ENCODE measurements around the gene ATP5PD.
A peak's percentile ranks its signal among the peaks of the same experiment; 100 is the strongest.

ATP5PD gene

GRCh38 chr17:74999523-74999922 lies 47.2 kb downstream of the ATP5PD start:
- Histone ChIP-seq H3K9ac (ENCODE audit: low read length) (no peak overlapping the region), H3K4me1 (ENCODE audit: control insufficient read depth in 1 of 2, insufficient read depth in 2 of 2, low read length in 2 of 2) (no peaks in the 10 kb centered on the region), H3K79me1 (ENCODE audit: low read length) (no peaks in the 10 kb centered on the region), H3K9me3 (ENCODE audit: insufficient read depth, low read depth, low read length) (no peaks in the 10 kb centered on the region), H3K18ac (ENCODE audit: low read length) (no peak overlapping the region), H4K91ac (ENCODE audit: low read depth, low read length) (no peak overlapping the region), H3K27me3 (ENCODE audit: insufficient read depth, low read length) (no peaks in the 10 kb centered on the region), H4K8ac (ENCODE audit: low read depth, low read length) (no peak overlapping the region), H4K12ac (ENCODE audit: low read depth, low read length) (no peak overlapping the region), H3K4me3 (ENCODE audit: low read depth, low read length) (no peak overlapping the region), H3K27ac (ENCODE audit: low read depth, low read length) (no peak overlapping the region), H2BK120ac (ENCODE audit: insufficient read depth, low read length, poor library complexity) (no peak overlapping the region), H3K4me2 (ENCODE audit: low read length) (no peak overlapping the region), H3K36me3 (ENCODE audit: control insufficient read depth in 1 of 2, insufficient read depth in 2 of 2, low read length in 2 of 2) (peaks cover 35 to 36% of the 10 kb centered on the region in 2 experiments), H2BK5ac (ENCODE audit: low read depth, low read length, poor library complexity) (no peak overlapping the region), H2AFZ (ENCODE audit: insufficient read depth, low read length, poor library complexity) (no peak overlapping the region), H3K23ac (ENCODE audit: low read length) (no peak overlapping the region), H2BK12ac (ENCODE audit: low read length) (no peak overlapping the region), H3K4ac (ENCODE audit: low read depth, low read length) (no peak overlapping the region), H3K14ac (ENCODE audit: low read length) (no peak overlapping the region), H2AK5ac (ENCODE audit: low read length) (no peak overlapping the region), H3K79me2 (ENCODE audit: control insufficient read depth, insufficient read depth, low read length, poor library complexity) (no peaks in the 10 kb centered on the region)
- DNase-seq, result no peak
- WGBS (ENCODE audit: extremely low coverage, insufficient coverage, insufficient read length), result no CpG with 5 or more reads among the region's 4 CpGs

GRCh38 chr17:74998783-74999182 lies 48.0 kb downstream of the ATP5PD start:
- no peak overlapping the region for H3K14ac ChIP-seq (ENCODE audit: low read length)
- H3K4me3 ChIP-seq (ENCODE audit: low read depth, low read length), result no peak overlapping the region
- H3K18ac ChIP-seq (ENCODE audit: low read length), result no peak overlapping the region
- H3K27ac ChIP-seq (ENCODE audit: low read depth, low read length), result no peak overlapping the region
- H2BK5ac ChIP-seq (ENCODE audit: low read depth, low read length, poor library complexity), result no peak overlapping the region
- no peak overlapping the region for H2AK5ac ChIP-seq (ENCODE audit: low read length)
- no peaks in the 10 kb centered on the region for H3K79me2 ChIP-seq (ENCODE audit: control insufficient read depth, insufficient read depth, low read length, poor library complexity)
- H3K23ac ChIP-seq (ENCODE audit: low read length), result no peak overlapping the region
- peaks cover 29 to 30% of the 10 kb centered on the region in 2 experiments for H3K36me3 ChIP-seq (ENCODE audit: control insufficient read depth in 1 of 2, insufficient read depth in 2 of 2, low read length in 2 of 2)
- no peak overlapping the region for H4K12ac ChIP-seq (ENCODE audit: low read depth, low read length)
- H2BK12ac ChIP-seq (ENCODE audit: low read length), result no peak overlapping the region
- no peak overlapping the region for H2AFZ ChIP-seq (ENCODE audit: insufficient read depth, low read length, poor library complexity)
- H3K9ac ChIP-seq (ENCODE audit: low read length), result no peak overlapping the region
- H3K4me2 ChIP-seq (ENCODE audit: low read length), result no peak overlapping the region
- H3K4ac ChIP-seq (ENCODE audit: low read depth, low read length), result no peak overlapping the region
- no peak for DNase-seq
- H3K4me1 ChIP-seq (ENCODE audit: control insufficient read depth in 1 of 2, insufficient read depth in 2 of 2, low read length in 2 of 2), result no peaks in the 10 kb centered on the region
- H3K9me3 ChIP-seq (ENCODE audit: insufficient read depth, low read depth, low read length), result no peaks in the 10 kb centered on the region
- H4K8ac ChIP-seq (ENCODE audit: low read depth, low read length), result no peak overlapping the region
- no CpG with 5 or more reads among the region's 6 CpGs for WGBS (ENCODE audit: extremely low coverage, insufficient coverage, insufficient read length)
- no peaks in the 10 kb centered on the region for H3K79me1 ChIP-seq (ENCODE audit: low read length)
- no peaks in the 10 kb centered on the region for H3K27me3 ChIP-seq (ENCODE audit: insufficient read depth, low read length)
- no peak overlapping the region for H2BK120ac ChIP-seq (ENCODE audit: insufficient read depth, low read length, poor library complexity)
- H4K91ac ChIP-seq (ENCODE audit: low read depth, low read length), result no peak overlapping the region

- H3K18ac ChIP-seq (ENCODE audit: low read length), result no peak overlapping the region
- no peak overlapping the region for H3K23ac ChIP-seq (ENCODE audit: low read length)
- no peak overlapping the region for H4K8ac ChIP-seq (ENCODE audit: low read depth, low read length)
- no peak overlapping the region for H3K14ac ChIP-seq (ENCODE audit: low read length)
- no peaks in the 10 kb centered on the region for H3K9me3 ChIP-seq (ENCODE audit: insufficient read depth, low read depth, low read length)
- no peak overlapping the region for H3K4ac ChIP-seq (ENCODE audit: low read depth, low read length)
- H4K12ac ChIP-seq (ENCODE audit: low read depth, low read length), result no peak overlapping the region
- H2AK5ac ChIP-seq (ENCODE audit: low read length), result no peak overlapping the region
- H3K27me3 ChIP-seq (ENCODE audit: insufficient read depth, low read length), result no peaks in the 10 kb centered on the region
- no peak overlapping the region for H2BK5ac ChIP-seq (ENCODE audit: low read depth, low read length, poor library complexity)
- no peak overlapping the region for H2AFZ ChIP-seq (ENCODE audit: insufficient read depth, low read length, poor library complexity)
- no peaks in the 10 kb centered on the region for H3K79me1 ChIP-seq (ENCODE audit: low read length)
- no CpG with 5 or more reads among the region's 5 CpGs for WGBS (ENCODE audit: extremely low coverage, insufficient coverage, insufficient read length)
- no peaks in the 10 kb centered on the region for H3K79me2 ChIP-seq (ENCODE audit: control insufficient read depth, insufficient read depth, low read length, poor library complexity)
- no peak for DNase-seq
- peaks cover 4 to 7% of the 10 kb centered on the region in 2 experiments for H3K36me3 ChIP-seq (ENCODE audit: control insufficient read depth in 1 of 2, insufficient read depth in 2 of 2, low read length in 2 of 2)
- no peak overlapping the region for H3K9ac ChIP-seq (ENCODE audit: low read length)
- H3K27ac ChIP-seq (ENCODE audit: low read depth, low read length), result no peak overlapping the region
- H3K4me1 ChIP-seq (ENCODE audit: control insufficient read depth in 1 of 2, insufficient read depth in 2 of 2, low read length in 2 of 2), result peaks cover 4 to 8% of the 10 kb centered on the region in 2 experiments
- no peak overlapping the region for H2BK12ac ChIP-seq (ENCODE audit: low read length)
- H4K91ac ChIP-seq (ENCODE audit: low read depth, low read length), result no peak overlapping the region
- no peak overlapping the region for H2BK120ac ChIP-seq (ENCODE audit: insufficient read depth, low read length, poor library complexity)
- H3K4me3 ChIP-seq (ENCODE audit: low read depth, low read length), result no peak overlapping the region
- no peak overlapping the region for H3K4me2 ChIP-seq (ENCODE audit: low read length)
Observed at GRCh38 chr17:74995847-74996246, 50.9 kb downstream of the ATP5PD start.

- H3K4me1 ChIP-seq (ENCODE audit: control insufficient read depth in 1 of 2, insufficient read depth in 2 of 2, low read length in 2 of 2), result peaks cover 4 to 8% of the 10 kb centered on the region in 2 experiments
- H3K4me2 ChIP-seq (ENCODE audit: low read length), result no peak overlapping the region
- no peak overlapping the region for H3K9ac ChIP-seq (ENCODE audit: low read length)
- no peak overlapping the region for H3K18ac ChIP-seq (ENCODE audit: low read length)
- H2AK5ac ChIP-seq (ENCODE audit: low read length), result no peak overlapping the region
- no peak overlapping the region for H3K14ac ChIP-seq (ENCODE audit: low read length)
- no peak overlapping the region for H2BK5ac ChIP-seq (ENCODE audit: low read depth, low read length, poor library complexity)
- no peak overlapping the region for H4K12ac ChIP-seq (ENCODE audit: low read depth, low read length)
- H3K23ac ChIP-seq (ENCODE audit: low read length), result no peak overlapping the region
- no peak overlapping the region for H2AFZ ChIP-seq (ENCODE audit: insufficient read depth, low read length, poor library complexity)
- no peak overlapping the region for H4K91ac ChIP-seq (ENCODE audit: low read depth, low read length)
- H3K4me3 ChIP-seq (ENCODE audit: low read depth, low read length), result no peak overlapping the region
- H2BK12ac ChIP-seq (ENCODE audit: low read length), result no peak overlapping the region
- no peak overlapping the region for H3K27ac ChIP-seq (ENCODE audit: low read depth, low read length)
- peaks cover 2 to 3% of the 10 kb centered on the region in 2 experiments for H3K36me3 ChIP-seq (ENCODE audit: control insufficient read depth in 1 of 2, insufficient read depth in 2 of 2, low read length in 2 of 2)
- peak in 1 of 2 donors; percentile 29 for DNase-seq
- no peak overlapping the region for H4K8ac ChIP-seq (ENCODE audit: low read depth, low read length)
- no peak overlapping the region for H2BK120ac ChIP-seq (ENCODE audit: insufficient read depth, low read length, poor library complexity)
- no peaks in the 10 kb centered on the region for H3K79me2 ChIP-seq (ENCODE audit: control insufficient read depth, insufficient read depth, low read length, poor library complexity)
- H3K27me3 ChIP-seq (ENCODE audit: insufficient read depth, low read length), result no peaks in the 10 kb centered on the region
- H3K9me3 ChIP-seq (ENCODE audit: insufficient read depth, low read depth, low read length), result no peaks in the 10 kb centered on the region
- no CpG with 5 or more reads among the region's 7 CpGs for WGBS (ENCODE audit: extremely low coverage, insufficient coverage, insufficient read length)
- H3K4ac ChIP-seq (ENCODE audit: low read depth, low read length), result no peak overlapping the region
- H3K79me1 ChIP-seq (ENCODE audit: low read length), result no peaks in the 10 kb centered on the region
Observed at GRCh38 chr17:74994440-74994839, 52.3 kb downstream of the ATP5PD start.
